DMS53 (cell line): ENCODE measurements around the gene ACP7.
"Not testable (repeated sequence)": the region's sequence is repeated elsewhere in the genome, so short reads cannot be mapped to it uniquely, and the experiment has no call there.

ENCODE experiments used
- DNase-seq: peaks from one replicate; lab custom pipeline; 2025; lab: John Stamatoyannopoulos, UW

The ACP7 gene

DNA sequence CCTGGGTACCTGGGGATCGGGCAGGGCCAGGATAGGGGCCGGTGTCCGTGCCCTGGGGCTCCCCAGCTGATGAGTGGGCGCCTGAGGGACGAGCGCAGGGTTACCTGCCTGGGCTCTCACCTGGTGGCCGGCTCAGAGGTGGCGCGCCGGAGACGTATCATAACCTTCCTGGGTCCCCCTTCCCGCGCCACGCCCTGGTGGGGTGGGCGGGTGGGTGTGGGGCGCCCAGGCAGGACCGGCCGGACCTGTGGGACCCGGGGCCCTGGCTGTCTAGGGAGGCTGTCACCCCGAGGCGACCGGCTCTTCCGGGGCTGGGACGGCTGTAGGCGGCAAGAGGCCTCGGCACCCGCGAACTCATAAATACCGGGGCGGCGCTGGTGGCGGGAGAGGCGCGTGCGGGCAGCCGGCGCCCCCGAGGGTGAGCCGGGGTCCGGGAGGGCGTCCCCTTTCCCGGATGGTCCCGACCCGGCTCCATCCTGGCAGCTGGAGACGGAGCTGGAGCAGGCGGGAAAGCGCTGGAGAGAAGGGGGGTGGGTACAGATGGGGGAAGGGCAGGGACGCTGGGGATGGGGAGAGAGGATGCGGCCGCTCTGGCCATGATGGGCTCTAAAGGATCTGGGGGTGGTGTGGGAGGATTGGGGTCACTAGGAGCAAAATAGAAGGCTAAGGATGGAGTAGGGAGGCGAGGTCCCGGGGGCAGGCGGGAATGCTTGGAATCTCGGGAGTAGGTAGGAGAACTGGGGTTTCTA, at the start of gene ACP7:
Gene ACP7, plus strand, starts transcription at position 386 of the 749 bp plus-strand sequence. CDS start 902 bp downstream, outside the sequence.
- DNase-seq, result no peak

GRCh38 chr19:39036581-39036980, 47.6 kb upstream of the ACP7 start:
- no peak for DNase-seq

DNA sequence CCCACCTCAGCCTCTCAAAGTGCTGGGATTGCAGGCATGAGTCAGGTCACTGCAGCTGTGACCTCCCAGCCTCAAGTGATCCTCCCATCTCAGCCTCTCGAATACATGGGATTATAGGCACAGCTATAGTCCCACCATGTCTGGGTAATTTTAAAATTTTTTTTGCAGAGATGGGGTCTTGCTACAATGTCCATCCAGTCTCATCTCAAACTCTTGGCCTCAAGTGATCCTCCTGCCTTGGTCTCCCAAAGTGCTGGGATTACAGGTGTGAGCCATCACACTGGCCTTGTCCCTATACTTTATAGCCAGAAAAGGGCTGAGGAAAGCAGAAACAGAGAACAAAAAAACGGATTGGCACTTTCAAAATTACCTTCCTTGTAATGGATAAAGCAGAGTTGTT, 47.0 kb upstream of the ACP7 start:
- no peak for DNase-seq

DNA sequence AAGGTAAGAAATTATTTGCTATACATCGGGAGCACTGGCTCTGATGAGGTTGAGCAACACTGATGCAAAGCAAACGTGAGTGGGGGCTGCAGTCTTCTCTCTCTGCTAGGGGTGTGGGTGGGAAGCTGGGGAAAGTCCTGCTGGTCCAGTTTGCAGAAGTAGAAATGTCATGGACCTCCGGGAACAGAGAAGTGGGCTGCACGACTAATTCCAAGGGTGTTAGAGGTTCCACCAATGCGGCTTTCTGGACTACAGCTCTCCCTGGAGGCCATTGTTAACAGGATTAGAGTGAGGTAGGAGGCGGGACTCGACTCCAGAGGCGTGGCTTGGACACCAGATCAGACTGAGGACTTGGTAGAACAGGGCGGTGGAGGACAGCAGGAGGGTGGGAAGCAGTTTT, 46.1 kb upstream of the ACP7 start:
- DNase-seq, result peak; percentile 51

DNA sequence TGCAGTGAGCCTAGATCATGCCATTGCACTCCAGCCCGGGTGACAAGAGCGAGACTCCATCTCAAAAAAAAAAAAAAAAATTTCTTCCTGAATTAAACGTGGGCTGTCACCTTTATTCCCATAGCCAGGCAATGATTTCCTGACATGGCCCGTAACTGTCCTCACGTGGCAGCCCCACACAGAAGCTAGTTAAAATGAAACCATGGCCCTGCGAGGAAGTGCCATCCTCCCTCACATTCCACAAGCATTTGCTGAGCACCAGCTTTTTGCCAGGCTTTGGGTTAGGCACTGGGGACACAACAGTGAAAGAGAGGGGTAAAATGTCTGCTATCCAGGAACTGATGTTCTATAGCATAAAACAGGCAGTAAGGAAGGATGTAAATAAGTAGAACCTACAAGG, 38.7 kb upstream of the ACP7 start:
- DNase-seq, result no peak

GRCh38 chr19:39046037-39046821, 37.9 kb upstream of the ACP7 start:
- DNase-seq, result peak; percentile 48

GRCh38 chr19:39047073-39047472, 37.1 kb upstream of the ACP7 start:
- no peak for DNase-seq

GRCh38 chr19:39052243-39052746, 31.9 kb upstream of the ACP7 start:
- peak; percentile 69 for DNase-seq

- DNase-seq, result no peak
These were observed 31.3 kb upstream of the ACP7 start for GRCh38 chr19:39052846-39053245.

DNA sequence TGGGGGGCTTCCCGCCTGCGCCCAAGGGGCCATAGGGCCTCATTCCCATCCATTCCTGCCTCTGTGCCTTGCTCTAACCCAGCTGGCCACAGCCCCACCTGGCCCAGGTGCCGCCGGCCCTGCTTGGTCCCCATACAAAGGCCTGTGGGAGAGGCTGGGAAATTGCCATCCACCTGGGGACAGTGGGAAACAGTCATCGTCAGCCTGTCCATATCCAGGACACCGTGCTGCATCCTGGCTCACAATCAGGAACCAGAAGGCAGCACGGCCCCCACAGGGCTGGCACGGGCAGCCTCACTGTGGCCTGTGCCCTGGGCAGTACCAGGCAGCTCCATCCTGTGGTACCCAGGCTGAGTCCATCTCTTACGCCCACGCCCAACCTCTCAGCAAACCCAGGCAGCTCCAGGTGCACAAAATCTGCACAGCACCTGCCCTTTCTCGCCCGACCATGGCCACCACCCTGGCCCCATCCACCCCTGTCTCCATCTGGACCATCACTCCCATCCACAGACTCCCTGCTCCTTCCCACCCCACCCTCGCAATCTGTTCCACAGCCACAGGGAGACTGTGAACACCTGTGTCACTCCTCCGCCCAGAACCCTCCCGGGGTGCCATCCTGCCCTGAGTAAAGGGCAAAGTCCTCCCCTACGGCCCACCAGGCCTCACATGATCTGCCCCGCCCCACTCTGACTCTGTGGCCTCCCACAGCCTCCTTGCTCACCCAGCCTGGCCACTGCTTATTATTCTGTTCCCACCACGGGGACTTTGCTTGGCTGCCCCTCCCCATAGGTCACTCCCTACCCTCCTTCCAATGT, 30.7 kb upstream of the ACP7 start:
- peak; percentile 31 for DNase-seq

GRCh38 chr19:39054091-39054470, 30.1 kb upstream of the ACP7 start:
- no peak for DNase-seq

DNA sequence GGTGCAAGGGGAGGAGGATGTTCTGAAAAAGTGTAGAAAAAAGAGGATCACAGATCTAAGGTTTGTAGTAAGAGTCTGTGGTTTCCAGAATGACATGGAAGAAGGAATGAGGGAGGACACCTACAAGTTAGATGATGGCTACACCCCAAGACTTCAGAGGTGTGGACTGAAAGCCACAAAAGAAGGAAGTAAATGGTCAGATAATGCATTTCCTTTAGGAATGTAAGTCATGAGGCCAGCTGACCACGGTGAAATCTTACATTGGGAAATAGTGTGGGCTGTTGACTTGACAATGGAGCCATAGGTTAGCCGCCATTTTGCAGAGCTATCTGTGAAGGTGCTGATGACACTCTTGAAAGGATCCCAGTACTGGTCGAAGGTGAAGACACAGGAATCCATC, 26.6 kb upstream of the ACP7 start:
- DNase-seq, result no peak

- DNase-seq, result no peak
These were observed 24.9 kb upstream of the ACP7 start for GRCh38 chr19:39059302-39059701.

DNA sequence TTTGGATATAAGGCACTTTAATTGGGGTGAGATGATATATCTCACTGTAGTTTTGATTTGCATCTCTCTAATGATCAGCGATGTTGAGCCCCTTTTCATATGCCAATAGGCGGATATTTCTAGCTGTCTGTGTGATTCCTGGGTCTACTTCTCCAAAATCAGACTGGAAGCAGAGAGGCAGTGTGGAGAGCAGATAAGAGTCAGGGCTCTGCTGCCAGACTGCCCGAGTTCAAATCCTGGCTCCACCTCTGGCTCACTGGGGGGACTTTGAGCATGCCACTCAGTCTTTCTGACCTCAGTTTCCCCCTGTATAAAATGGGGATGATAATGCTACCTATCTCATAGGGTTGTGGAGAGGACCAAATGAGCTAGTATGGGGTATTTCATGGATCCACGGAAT, 24.0 kb upstream of the ACP7 start:
- no peak for DNase-seq

DNA sequence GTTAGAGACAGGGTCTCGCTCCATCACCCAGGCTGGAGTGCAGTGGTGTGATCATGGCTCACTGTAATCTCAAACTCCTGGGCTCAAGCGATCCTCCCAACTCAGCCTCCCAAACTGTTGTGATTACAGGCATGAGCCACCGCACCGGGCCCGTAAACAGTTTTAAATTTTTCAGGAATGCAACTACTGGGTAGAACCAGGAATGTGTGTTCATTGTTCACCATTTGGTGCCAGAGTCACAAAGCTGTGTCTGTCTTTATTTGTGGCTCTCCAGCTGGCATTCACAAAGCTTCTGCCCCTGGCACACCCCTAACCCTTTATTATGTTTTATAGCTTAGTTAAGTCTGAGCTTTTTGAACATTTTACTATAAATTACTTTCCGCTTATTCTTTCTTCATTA, 19.8 kb upstream of the ACP7 start:
- DNase-seq, result no peak

DNA sequence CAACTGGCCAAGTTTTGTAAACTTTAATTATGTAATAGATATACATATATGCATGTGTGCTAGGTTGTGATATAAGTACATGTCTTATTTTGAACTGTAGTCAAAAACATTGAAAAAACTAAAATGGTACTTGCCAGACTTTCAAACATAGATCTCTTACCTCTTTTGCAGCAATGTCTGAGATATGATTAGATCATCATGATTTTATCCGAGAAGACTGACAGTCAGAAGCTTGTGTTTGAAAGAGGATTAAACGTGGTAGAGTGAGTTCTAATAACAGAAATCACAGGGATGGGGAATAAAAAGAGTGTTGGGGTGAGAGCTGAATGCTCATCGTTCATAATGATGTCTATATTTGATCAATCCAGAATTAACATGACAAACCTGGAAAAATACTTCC, 18.2 kb upstream of the ACP7 start:
- no peak for DNase-seq

- DNase-seq, result no peak
These were observed 17.1 kb upstream of the ACP7 start for GRCh38 chr19:39067104-39067503.

- DNase-seq, result not testable (repeated sequence)
These were observed 15.9 kb upstream of the ACP7 start for GRCh38 chr19:39068259-39068658.

- DNase-seq, result no peak
These were observed 13.3 kb upstream of the ACP7 start for GRCh38 chr19:39070888-39071287.

DNA sequence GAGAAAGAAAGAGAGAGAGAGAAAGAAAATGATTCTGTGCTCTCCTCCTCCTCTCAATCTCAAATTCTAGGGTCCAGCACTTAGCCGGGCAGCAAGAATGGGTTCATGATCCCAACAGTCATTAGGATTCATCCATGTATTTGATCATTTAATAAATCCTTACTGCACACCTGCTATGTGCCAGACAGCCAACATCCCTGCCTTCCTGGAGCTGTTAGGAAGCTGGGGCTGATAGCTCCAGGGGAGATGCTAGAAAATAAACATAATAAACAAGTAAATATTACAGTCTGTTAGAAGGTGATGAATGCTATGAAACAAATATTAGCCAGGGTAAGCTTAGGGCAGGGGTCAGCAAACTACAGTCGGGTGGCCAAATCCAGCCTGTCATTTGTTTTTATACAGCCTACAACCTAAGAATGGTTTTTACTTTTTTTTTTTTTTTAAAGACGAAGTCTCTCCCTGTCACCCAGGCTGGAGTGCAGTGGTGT, 9.9 kb upstream of the ACP7 start:
- DNase-seq, result no peak

DNA sequence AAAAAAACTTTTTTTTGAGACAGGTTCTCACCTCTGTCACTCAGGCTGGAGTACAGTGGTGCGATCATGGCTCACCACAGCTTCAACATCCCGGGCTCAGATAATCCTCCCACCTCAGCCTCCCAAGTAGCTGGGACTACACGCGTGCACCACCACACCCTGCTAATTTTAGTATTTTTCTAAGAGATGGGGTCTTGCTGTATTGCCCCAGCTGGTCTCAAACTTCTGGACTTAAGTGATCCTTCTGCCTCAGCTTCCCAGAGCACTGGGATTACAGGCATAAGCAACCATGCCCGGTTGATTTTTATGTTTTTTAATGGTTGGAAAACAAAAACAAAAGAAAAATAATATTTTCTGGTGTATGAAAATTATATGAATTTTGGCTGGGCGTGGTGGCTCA, 9.2 kb upstream of the ACP7 start:
- DNase-seq, result no peak

- DNase-seq, result no peak
These were observed 6.8 kb upstream of the ACP7 start for GRCh38 chr19:39077323-39077722.
